C4-2B (cell line): ENCODE data around the gene FEZ2.

Experiments used
- ZFX ChIP-seq: fragments of 450-650 bp; IDR thresholded peaks from 2 replicates; pipeline ENCODE4 v1.6.1; 2017
- TF ChIP-seq, protein P1 (sequence below): fragments of 450-650 bp; conservative IDR thresholded peaks from 2 replicates; pipeline ENCODE4 v1.5.1; 2017; ENCODE audit warnings: mild to moderate bottlenecking

DNA sequence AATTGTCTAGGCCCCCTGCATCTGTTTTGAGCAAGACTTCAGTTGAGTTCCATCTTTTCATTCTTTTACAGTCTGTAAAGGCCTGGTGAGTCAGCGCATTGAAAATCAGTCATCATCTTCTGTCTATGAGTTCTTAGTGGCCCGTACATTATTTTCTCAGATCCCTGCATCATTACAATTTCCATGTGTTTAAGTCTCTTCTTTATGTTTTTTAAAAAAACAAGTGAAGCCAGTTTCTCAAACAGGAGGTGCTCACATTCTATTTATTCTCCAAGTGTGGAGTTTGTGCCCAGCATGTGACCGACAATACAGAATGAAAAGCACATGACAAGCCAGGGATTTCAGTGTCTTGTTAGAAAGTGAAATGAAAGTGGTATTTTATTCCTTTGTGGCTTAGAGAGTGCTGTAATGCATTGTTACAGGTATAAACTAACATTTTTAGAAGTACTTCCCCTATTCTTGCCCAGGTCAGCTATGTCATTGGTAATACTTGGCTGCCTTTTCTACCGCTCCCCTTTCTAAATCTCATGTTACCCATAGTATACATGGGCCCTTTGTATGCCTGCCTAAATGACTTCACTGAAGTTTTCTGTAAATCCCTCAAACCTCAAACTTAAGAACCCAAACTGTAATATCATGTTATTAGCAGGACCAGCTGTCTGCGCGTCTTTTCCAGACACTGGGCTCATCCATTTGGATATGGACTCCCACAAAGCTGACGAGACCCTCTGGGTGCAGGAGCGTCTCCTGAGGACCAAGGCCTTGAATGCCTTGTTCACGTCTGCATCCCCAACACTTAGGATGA is 67.6 kb downstream of the FEZ2 start:
- TF ChIP-seq, protein P1, sequence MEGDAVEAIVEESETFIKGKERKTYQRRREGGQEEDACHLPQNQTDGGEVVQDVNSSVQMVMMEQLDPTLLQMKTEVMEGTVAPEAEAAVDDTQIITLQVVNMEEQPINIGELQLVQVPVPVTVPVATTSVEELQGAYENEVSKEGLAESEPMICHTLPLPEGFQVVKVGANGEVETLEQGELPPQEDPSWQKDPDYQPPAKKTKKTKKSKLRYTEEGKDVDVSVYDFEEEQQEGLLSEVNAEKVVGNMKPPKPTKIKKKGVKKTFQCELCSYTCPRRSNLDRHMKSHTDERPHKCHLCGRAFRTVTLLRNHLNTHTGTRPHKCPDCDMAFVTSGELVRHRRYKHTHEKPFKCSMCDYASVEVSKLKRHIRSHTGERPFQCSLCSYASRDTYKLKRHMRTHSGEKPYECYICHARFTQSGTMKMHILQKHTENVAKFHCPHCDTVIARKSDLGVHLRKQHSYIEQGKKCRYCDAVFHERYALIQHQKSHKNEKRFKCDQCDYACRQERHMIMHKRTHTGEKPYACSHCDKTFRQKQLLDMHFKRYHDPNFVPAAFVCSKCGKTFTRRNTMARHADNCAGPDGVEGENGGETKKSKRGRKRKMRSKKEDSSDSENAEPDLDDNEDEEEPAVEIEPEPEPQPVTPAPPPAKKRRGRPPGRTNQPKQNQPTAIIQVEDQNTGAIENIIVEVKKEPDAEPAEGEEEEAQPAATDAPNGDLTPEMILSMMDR: no peak
- TF ChIP-seq ZFX: no peak
